ENCODE results near the gene UBE2QL1. TPM values are rescaled to one million over a fixed set of nuclear protein-coding genes. Genes with fewer than 3 reads are reported as not detected.

UBE2QL1 gene
- total RNA-seq, 1 donor from 2014 or later, result 2.5 TPM

GRCh38 chr5:6418679-6419276, 29.9 kb upstream of the UBE2QL1 start:
- Histone ChIP-seq H3K27me3 (no peaks in the 10 kb centered on the region), H3K4me1 (peaks cover 8% of the 10 kb centered on the region), H3K27ac (no peak overlapping the region), H3K4me3 (no peak overlapping the region), H3K36me3 (no peaks in the 10 kb centered on the region), H3K9me3 (no peaks in the 10 kb centered on the region)
- TF ChIP-seq POLR2AphosphoS5 (IDR thresholded peaks at IDR 0.05; ENCODE audit: insufficient read depth in 1 of 2, low read depth in 1 of 2) (no peak), CTCF (IDR thresholded peaks at IDR 0.05) (no peak), POLR2A (IDR thresholded peaks at IDR 0.05) (no peak)
- intact Hi-C loops (cut with DNase I), result no loop called here
- peak in 1 of 2 donors; percentile 27 for DNase-seq (ENCODE audit: extremely low spot score in 2 of 2)

- intact Hi-C loops (cut with DNase I), result no loop called here
- Histone ChIP-seq H3K36me3 (no peaks in the 10 kb centered on the region), H3K27ac (no peak overlapping the region), H3K4me3 (no peak overlapping the region), H3K27me3 (no peaks in the 10 kb centered on the region), H3K9me3 (no peaks in the 10 kb centered on the region), H3K4me1 (peaks cover 8% of the 10 kb centered on the region)
- no peak for TF ChIP-seq CTCF (IDR thresholded peaks at IDR 0.05)
- TF ChIP-seq POLR2AphosphoS5 (IDR thresholded peaks at IDR 0.05; ENCODE audit: insufficient read depth in 1 of 2, low read depth in 1 of 2), result peak in 1 of 2 donors; percentile 8
- peak in 1 of 2 donors; percentile 54 for DNase-seq (ENCODE audit: extremely low spot score in 2 of 2)
Observed at GRCh38 chr5:6419340-6419852, 29.3 kb upstream of the UBE2QL1 start.

GRCh38 chr5:6423327-6424109, 25.1 kb upstream of the UBE2QL1 start:
- DNase-seq (ENCODE audit: extremely low spot score in 2 of 2), result peak in 1 of 2 donors; percentile 54
- no peaks in the 10 kb centered on the region for H3K36me3 ChIP-seq
- no peak overlapping the region for H3K27ac ChIP-seq
- no peaks in the 10 kb centered on the region for H3K9me3 ChIP-seq
- H3K4me3 ChIP-seq, result no peak overlapping the region
- intact Hi-C loops (cut with DNase I), result no loop called here
- H3K27me3 ChIP-seq, result no peaks in the 10 kb centered on the region
- H3K4me1 ChIP-seq, result peaks cover 8% of the 10 kb centered on the region
- TF ChIP-seq POLR2AphosphoS5 (IDR thresholded peaks at IDR 0.05; ENCODE audit: insufficient read depth in 1 of 2, low read depth in 1 of 2) (no peak), POLR2A (IDR thresholded peaks at IDR 0.05) (no peak), CTCF (IDR thresholded peaks at IDR 0.05) (no peak)

- H3K4me1 ChIP-seq, result peaks cover 4% of the 10 kb centered on the region
- no peaks in the 10 kb centered on the region for H3K36me3 ChIP-seq
- no peaks in the 10 kb centered on the region for H3K27me3 ChIP-seq
- no peak overlapping the region for H3K4me3 ChIP-seq
- DNase-seq (ENCODE audit: extremely low spot score in 2 of 2), result peak in 1 of 2 donors; percentile 56
- H3K27ac ChIP-seq, result no peak overlapping the region
- TF ChIP-seq POLR2AphosphoS5 (IDR thresholded peaks at IDR 0.05; ENCODE audit: insufficient read depth in 1 of 2, low read depth in 1 of 2) (no peak), POLR2A (IDR thresholded peaks at IDR 0.05) (no peak), CTCF (IDR thresholded peaks at IDR 0.05) (no peak)
- intact Hi-C loops (cut with DNase I), result no loop called here
- H3K9me3 ChIP-seq, result no peaks in the 10 kb centered on the region
Observed at GRCh38 chr5:6424110-6424659, 24.5 kb upstream of the UBE2QL1 start.
